Activated CD4-positive, alpha-beta T cell treated with anti-CD3 and anti-CD28 coated beads, Interleukin-2, amount 50 U/mL, for 1 hour (primary cell): ENCODE results near the gene SMARCC2.
"Not testable (repeated sequence)": the region's sequence is repeated elsewhere in the genome, so short reads cannot be mapped to it uniquely, and the experiment has no call there.

ENCODE experiments used
- DNase-seq: peaks from one replicate; pipeline ENCODE4 v3.0.0-alpha.2; 2020

Gene SMARCC2

GRCh38 chr12:56206452-56207166, 17.3 kb upstream of the SMARCC2 start:
- peak; percentile 38 for DNase-seq

GRCh38 chr12:56205445-56205844, 16.2 kb upstream of the SMARCC2 start:
- DNase-seq = no peak

- DNase-seq = no peak
These were observed 15.0 kb upstream of the SMARCC2 start for GRCh38 chr12:56204275-56204674.

- no peak for DNase-seq
These were observed 13.6 kb upstream of the SMARCC2 start for GRCh38 chr12:56202838-56203237.

GRCh38 chr12:56202366-56202765, 13.1 kb upstream of the SMARCC2 start:
- no peak for DNase-seq

- no peak for DNase-seq
These were observed 9.6 kb upstream of the SMARCC2 start for GRCh38 chr12:56198836-56199235.

- DNase-seq = no peak
These were observed 8.8 kb upstream of the SMARCC2 start for GRCh38 chr12:56197921-56198635.

- not testable (repeated sequence) for DNase-seq
These were observed 7.7 kb upstream of the SMARCC2 start for GRCh38 chr12:56196818-56197550.

GRCh38 chr12:56193025-56193578, 3.8 kb upstream of the SMARCC2 start:
- peak; percentile 69 for DNase-seq

- DNase-seq = no peak
These were observed 3.3 kb upstream of the SMARCC2 start for GRCh38 chr12:56192582-56192981.

GRCh38 chr12:56190695-56191155, 1.4 kb upstream of the SMARCC2 start:
- no peak for DNase-seq

- peak; percentile 66 for DNase-seq
These were observed 823 bp upstream of the SMARCC2 start for GRCh38 chr12:56189918-56190694.

- no peak for DNase-seq
These were observed 545 bp downstream of the SMARCC2 start for GRCh38 chr12:56188778-56189098.

GRCh38 chr12:56188131-56188777, 1.0 kb downstream of the SMARCC2 start:
- DNase-seq = no peak

- DNase-seq = no peak
These were observed 2.3 kb downstream of the SMARCC2 start for GRCh38 chr12:56186957-56187356.

GRCh38 chr12:56178347-56178746, 10.9 kb downstream of the SMARCC2 start:
- DNase-seq = no peak

GRCh38 chr12:56172839-56173238, 16.4 kb downstream of the SMARCC2 start:
- DNase-seq = no peak

GRCh38 chr12:56169229-56169759, 20.0 kb downstream of the SMARCC2 start:
- no peak for DNase-seq

GRCh38 chr12:56165369-56165768, 23.9 kb downstream of the SMARCC2 start:
- DNase-seq = no peak

GRCh38 chr12:56164345-56164729, 24.9 kb downstream of the SMARCC2 start:
- no peak for DNase-seq

GRCh38 chr12:56163533-56164344, 25.5 kb downstream of the SMARCC2 start:
- DNase-seq = no peak
